Keratinocyte (primary cell): ENCODE data around the gene NUAK1. TPM values are rescaled to one million over a fixed set of nuclear protein-coding genes. Genes with fewer than 3 reads are reported as not detected.

Experiments
- DNase-seq: peaks from one replicate; pipeline ENCODE4 v3.0.0-alpha.2; 2011; ENCODE audit warnings: low read depth, missing footprints, low spot score
- FAIRE-seq: peaks from 2 replicates; lab custom pipeline; 2011; peaks lifted over from hg19 to GRCh38; lab: Jason Lieb, UNC
- H2AFZ ChIP-seq: 2 replicates; pipeline ENCODE4 v1.6.0; 2012; ENCODE audit warnings: low read length, control low read depth, inconsistent platforms; ENCODE audit not compliant: control insufficient read depth
- H3K27ac ChIP-seq: 2 replicates; pipeline ENCODE4 v1.5.1; 2011; ENCODE audit warnings: low read length; ENCODE audit not compliant: control insufficient read depth, insufficient read depth
- H3K27me3 ChIP-seq: 3 replicates; pipeline ENCODE4 v1.6.0; 2011; ENCODE audit warnings: low read length; ENCODE audit not compliant: control insufficient read depth, insufficient read depth; ENCODE audit errors: extremely low read depth
- H3K36me3 ChIP-seq, 2 experiments: 2 replicates in 1 of 2; 3 replicates in 1 of 2; pipeline ENCODE4 v1.5.1; 2011; ENCODE audit warnings: low read length in 2 of 2, mild to moderate bottlenecking in 1 of 2; ENCODE audit not compliant: control insufficient read depth in 2 of 2, insufficient read depth in 2 of 2; ENCODE audit errors: extremely low read depth in 1 of 2
- H3K4me1 ChIP-seq: 3 replicates; pipeline ENCODE4 v1.5.1; 2011; ENCODE audit warnings: low read length; ENCODE audit not compliant: control insufficient read depth, insufficient read depth; ENCODE audit errors: extremely low read depth
- H3K4me2 ChIP-seq: 3 replicates; pipeline ENCODE4 v1.6.0; 2011; ENCODE audit warnings: low read depth, low read length; ENCODE audit not compliant: control insufficient read depth, insufficient read depth; ENCODE audit errors: extremely low read depth
- H3K4me3 ChIP-seq, 3 experiments: fragments of 200-600 bp in 1 of 3; sonication (generic) in 1 of 3; 2 replicates in 2 of 3; 3 replicates in 1 of 3; pipeline ENCODE4 v1.5.1; 2011 to 2016; ENCODE audit warnings: low read length in 3 of 3, mild to moderate bottlenecking in 3 of 3, control low read depth in 2 of 3, inconsistent platforms in 1 of 3, low read depth in 1 of 3, mixed read lengths in 1 of 3, mixed run types in 1 of 3, moderate library complexity in 1 of 3; ENCODE audit not compliant: control insufficient read depth in 2 of 3, insufficient read depth in 2 of 3; ENCODE audit errors: extremely low read depth in 1 of 3
- H3K79me2 ChIP-seq: 2 replicates; pipeline ENCODE4 v1.6.0; 2012; ENCODE audit warnings: low read length; ENCODE audit not compliant: control insufficient read depth, insufficient read depth
- H3K9ac ChIP-seq: 3 replicates; pipeline ENCODE4 v1.6.0; 2011; ENCODE audit warnings: low read length; ENCODE audit not compliant: control insufficient read depth, insufficient read depth; ENCODE audit errors: extremely low read depth
- H3K9me1 ChIP-seq: 3 replicates; pipeline ENCODE4 v1.6.0; 2011; ENCODE audit warnings: low read length; ENCODE audit not compliant: control insufficient read depth, insufficient read depth; ENCODE audit errors: extremely low read depth
- H3K9me3 ChIP-seq: 2 replicates; pipeline ENCODE4 v1.5.1; 2012; ENCODE audit warnings: low read depth, low read length; ENCODE audit not compliant: control insufficient read depth
- H4K20me1 ChIP-seq: 3 replicates; pipeline ENCODE4 v1.6.0; 2011; ENCODE audit warnings: low read length; ENCODE audit not compliant: control insufficient read depth, insufficient read depth; ENCODE audit errors: extremely low read depth
- CTCF ChIP-seq, 3 experiments: IDR thresholded peaks in 1 of 3; conservative IDR thresholded peaks in 1 of 3; optimal IDR thresholded peaks in 1 of 3; 2 replicates in 2 of 3; 3 replicates in 1 of 3; pipeline versions ENCODE3 to v1.5.1; 2011; ENCODE audit warnings: low read length in 3 of 3, mild to moderate bottlenecking in 3 of 3, moderate library complexity in 2 of 3, control low read depth in 1 of 3, inconsistent platforms in 1 of 3; ENCODE audit not compliant: insufficient read depth in 2 of 3; ENCODE audit errors: extremely low read depth in 1 of 3
- EZH2 ChIP-seq: IDR thresholded peaks from one replicate; pipeline ENCODE4 v1.6.1; 2012; ENCODE audit warnings: inconsistent platforms, mild to moderate bottlenecking, low read length, moderate library complexity
- dilution Hi-C: fragments of 300-500 bp; cut with MboI; formaldehyde crosslinking; loops from one replicate; pipeline ENCODE4 v1.7.0; 2020; ENCODE audit warnings: low sequenced_read_pairs; ENCODE audit not compliant: extremely low pct_ligation_motif_present
- polyA plus RNA-seq, 5 experiments: library from polyadenylated mRNA; depleted of rRNA in 3 of 5; stranded (reverse) in 3 of 5; stranded (forward) in 1 of 5; unstranded in 1 of 5; fragments of >200 nt; gene quantifications; 1 replicate in 1 of 5; 2 replicates in 3 of 5; 3 replicates in 1 of 5; pipeline versions ENCODE4 v1.2.1 to v1.2.3, GENCODE V29; 2011 to 2012; ENCODE audit warnings: missing spikeins in 2 of 5, low read depth in 1 of 5, low replicate concordance in 1 of 5

The NUAK1 gene
- polyA plus RNA-seq, 1 donor (not counting 4 experiments of a cell fraction or from before 2014, with no cell fraction given), result 12.3 TPM

- no peaks in the 10 kb centered on the region for H4K20me1 ChIP-seq
- no peak overlapping the region for H2AFZ ChIP-seq
- no peak overlapping the region for H3K9ac ChIP-seq
- no peaks in the 10 kb centered on the region for H3K36me3 ChIP-seq
- TF ChIP-seq EZH2, result no peak
- no peak for TF ChIP-seq CTCF (optimal IDR thresholded peaks at IDR 0.05 in 1 of 3, IDR thresholded peaks at IDR 0.05 in 1 of 3, conservative IDR thresholded peaks at IDR 0.05 in 1 of 3; ENCODE audit: extremely low read depth in 1 of 3, insufficient read depth in 2 of 3, low read length in 3 of 3)
- H3K9me3 ChIP-seq, result no peaks in the 10 kb centered on the region
- no peak overlapping the region for H3K4me3 ChIP-seq
- H3K9me1 ChIP-seq, result no peaks in the 10 kb centered on the region
- H3K27ac ChIP-seq, result no peak overlapping the region
- H3K27me3 ChIP-seq, result no peaks in the 10 kb centered on the region
- H3K4me2 ChIP-seq, result no peak overlapping the region
- no peaks in the 10 kb centered on the region for H3K79me2 ChIP-seq
- dilution Hi-C loops, result no loop called here
- H3K4me1 ChIP-seq, result no peaks in the 10 kb centered on the region
- DNase-seq (no peak), FAIRE-seq (no peak)
These were observed 118.0 kb downstream of the NUAK1 start for GRCh38 chr12:106020736-106021135.

GRCh38 chr12:106019144-106019543, 119.6 kb downstream of the NUAK1 start:
- DNase-seq (no peak), FAIRE-seq (no peak)
- Histone ChIP-seq H3K27me3 (no peaks in the 10 kb centered on the region), H3K9ac (no peak overlapping the region), H3K4me3 (no peak overlapping the region), H3K79me2 (no peaks in the 10 kb centered on the region), H3K9me3 (no peaks in the 10 kb centered on the region), H3K4me1 (no peaks in the 10 kb centered on the region), H3K9me1 (no peaks in the 10 kb centered on the region), H3K4me2 (no peak overlapping the region), H3K36me3 (no peaks in the 10 kb centered on the region), H2AFZ (no peak overlapping the region), H3K27ac (no peak overlapping the region), H4K20me1 (no peaks in the 10 kb centered on the region)
- dilution Hi-C loops, result no loop called here
- no peak for TF ChIP-seq EZH2
- TF ChIP-seq CTCF (optimal IDR thresholded peaks at IDR 0.05 in 1 of 3, IDR thresholded peaks at IDR 0.05 in 1 of 3, conservative IDR thresholded peaks at IDR 0.05 in 1 of 3; ENCODE audit: extremely low read depth in 1 of 3, insufficient read depth in 2 of 3, low read length in 3 of 3), result no peak
